Measurements from ENCODE around the gene CCSER1.

DNA sequence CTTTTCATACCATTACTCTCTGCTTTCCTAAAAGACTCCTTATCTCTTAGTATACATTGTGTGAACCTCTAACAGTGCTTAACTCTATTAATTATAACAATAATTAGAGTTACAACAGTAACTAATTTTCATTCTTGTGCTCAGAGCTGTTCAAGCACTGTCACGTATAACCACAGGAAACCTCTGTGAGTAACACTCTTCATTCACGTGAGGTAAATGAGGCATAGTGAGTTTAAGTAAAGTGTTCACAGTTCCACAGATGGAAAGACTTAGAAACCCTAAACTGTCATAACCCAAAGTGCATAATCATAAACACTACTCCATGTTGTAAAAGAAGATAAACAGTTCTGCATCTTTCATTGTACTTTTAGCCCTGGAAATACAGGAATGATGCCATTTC, 222.4 kb downstream of the CCSER1 start:
- TF ChIP-seq, protein P1, sequence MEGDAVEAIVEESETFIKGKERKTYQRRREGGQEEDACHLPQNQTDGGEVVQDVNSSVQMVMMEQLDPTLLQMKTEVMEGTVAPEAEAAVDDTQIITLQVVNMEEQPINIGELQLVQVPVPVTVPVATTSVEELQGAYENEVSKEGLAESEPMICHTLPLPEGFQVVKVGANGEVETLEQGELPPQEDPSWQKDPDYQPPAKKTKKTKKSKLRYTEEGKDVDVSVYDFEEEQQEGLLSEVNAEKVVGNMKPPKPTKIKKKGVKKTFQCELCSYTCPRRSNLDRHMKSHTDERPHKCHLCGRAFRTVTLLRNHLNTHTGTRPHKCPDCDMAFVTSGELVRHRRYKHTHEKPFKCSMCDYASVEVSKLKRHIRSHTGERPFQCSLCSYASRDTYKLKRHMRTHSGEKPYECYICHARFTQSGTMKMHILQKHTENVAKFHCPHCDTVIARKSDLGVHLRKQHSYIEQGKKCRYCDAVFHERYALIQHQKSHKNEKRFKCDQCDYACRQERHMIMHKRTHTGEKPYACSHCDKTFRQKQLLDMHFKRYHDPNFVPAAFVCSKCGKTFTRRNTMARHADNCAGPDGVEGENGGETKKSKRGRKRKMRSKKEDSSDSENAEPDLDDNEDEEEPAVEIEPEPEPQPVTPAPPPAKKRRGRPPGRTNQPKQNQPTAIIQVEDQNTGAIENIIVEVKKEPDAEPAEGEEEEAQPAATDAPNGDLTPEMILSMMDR (conservative IDR thresholded peaks at IDR 0.05; ENCODE audit: low read depth in 2 of 2): no peak
- no peak for TF ChIP-seq EZH2phosphoT487 (IDR thresholded peaks at IDR 0.05; ENCODE audit: unreplicated experiment)
- TF ChIP-seq POLR2AphosphoS5 (IDR thresholded peaks at IDR 0.05; ENCODE audit: low read depth): no peak
- TF ChIP-seq CREB1 (CRISPR knock-in tag; IDR thresholded peaks at IDR 0.05; ENCODE audit: low read depth): no peak
- TF ChIP-seq JUNB (IDR thresholded peaks at IDR 0.05; ENCODE audit: unreplicated experiment): no peak
- TF ChIP-seq, protein P2, sequence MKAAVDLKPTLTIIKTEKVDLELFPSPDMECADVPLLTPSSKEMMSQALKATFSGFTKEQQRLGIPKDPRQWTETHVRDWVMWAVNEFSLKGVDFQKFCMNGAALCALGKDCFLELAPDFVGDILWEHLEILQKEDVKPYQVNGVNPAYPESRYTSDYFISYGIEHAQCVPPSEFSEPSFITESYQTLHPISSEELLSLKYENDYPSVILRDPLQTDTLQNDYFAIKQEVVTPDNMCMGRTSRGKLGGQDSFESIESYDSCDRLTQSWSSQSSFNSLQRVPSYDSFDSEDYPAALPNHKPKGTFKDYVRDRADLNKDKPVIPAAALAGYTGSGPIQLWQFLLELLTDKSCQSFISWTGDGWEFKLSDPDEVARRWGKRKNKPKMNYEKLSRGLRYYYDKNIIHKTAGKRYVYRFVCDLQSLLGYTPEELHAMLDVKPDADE (IDR thresholded peaks at IDR 0.05): no peak
- no peak for TF ChIP-seq EZH2 (IDR thresholded peaks at IDR 0.05; ENCODE audit: low read depth, unreplicated experiment)
- TF ChIP-seq, protein P3, sequence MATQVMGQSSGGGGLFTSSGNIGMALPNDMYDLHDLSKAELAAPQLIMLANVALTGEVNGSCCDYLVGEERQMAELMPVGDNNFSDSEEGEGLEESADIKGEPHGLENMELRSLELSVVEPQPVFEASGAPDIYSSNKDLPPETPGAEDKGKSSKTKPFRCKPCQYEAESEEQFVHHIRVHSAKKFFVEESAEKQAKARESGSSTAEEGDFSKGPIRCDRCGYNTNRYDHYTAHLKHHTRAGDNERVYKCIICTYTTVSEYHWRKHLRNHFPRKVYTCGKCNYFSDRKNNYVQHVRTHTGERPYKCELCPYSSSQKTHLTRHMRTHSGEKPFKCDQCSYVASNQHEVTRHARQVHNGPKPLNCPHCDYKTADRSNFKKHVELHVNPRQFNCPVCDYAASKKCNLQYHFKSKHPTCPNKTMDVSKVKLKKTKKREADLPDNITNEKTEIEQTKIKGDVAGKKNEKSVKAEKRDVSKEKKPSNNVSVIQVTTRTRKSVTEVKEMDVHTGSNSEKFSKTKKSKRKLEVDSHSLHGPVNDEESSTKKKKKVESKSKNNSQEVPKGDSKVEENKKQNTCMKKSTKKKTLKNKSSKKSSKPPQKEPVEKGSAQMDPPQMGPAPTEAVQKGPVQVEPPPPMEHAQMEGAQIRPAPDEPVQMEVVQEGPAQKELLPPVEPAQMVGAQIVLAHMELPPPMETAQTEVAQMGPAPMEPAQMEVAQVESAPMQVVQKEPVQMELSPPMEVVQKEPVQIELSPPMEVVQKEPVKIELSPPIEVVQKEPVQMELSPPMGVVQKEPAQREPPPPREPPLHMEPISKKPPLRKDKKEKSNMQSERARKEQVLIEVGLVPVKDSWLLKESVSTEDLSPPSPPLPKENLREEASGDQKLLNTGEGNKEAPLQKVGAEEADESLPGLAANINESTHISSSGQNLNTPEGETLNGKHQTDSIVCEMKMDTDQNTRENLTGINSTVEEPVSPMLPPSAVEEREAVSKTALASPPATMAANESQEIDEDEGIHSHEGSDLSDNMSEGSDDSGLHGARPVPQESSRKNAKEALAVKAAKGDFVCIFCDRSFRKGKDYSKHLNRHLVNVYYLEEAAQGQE (IDR thresholded peaks at IDR 0.05; ENCODE audit: unreplicated experiment): no peak
- TF ChIP-seq STAT1 (IDR thresholded peaks at IDR 0.05; ENCODE audit: unreplicated experiment): no peak
- TF ChIP-seq ZNF114 (CRISPR knock-in tag; IDR thresholded peaks at IDR 0.05): no peak
